ENCODE results near the gene TMEM121B. TPM values are rescaled to one million over a fixed set of nuclear protein-coding genes. Genes with fewer than 3 reads are reported as not detected.

TMEM121B gene
- polyA plus RNA-seq, 1 of the 3 experiments (the other 2 are of a cell fraction), result 0.13 TPM

- H3K79me2 ChIP-seq (ENCODE audit: insufficient read depth), result no peaks in the 10 kb centered on the region
- H3K9me2 ChIP-seq, result no peaks in the 10 kb centered on the region
- H3K4me2 ChIP-seq, result no peak overlapping the region
- no peak overlapping the region for H2AFZ ChIP-seq (ENCODE audit: low read depth)
- H3K36me3 ChIP-seq (replicated peaks in 1 of 2; ENCODE audit: control insufficient read depth in 1 of 2, insufficient read depth in 2 of 2, low read length in 1 of 2), result no peaks in the 10 kb centered on the region
- TF ChIP-seq ZBTB33 (IDR thresholded peaks at IDR 0.05; ENCODE audit: borderline replicate concordance, low read depth), result no peak
- no peak for TF ChIP-seq EZH2phosphoT487 (IDR thresholded peaks at IDR 0.05; ENCODE audit: borderline replicate concordance, low read depth)
- ChIA-PET CTCF (interaction anchor here (0.7 to 2.6 kb wide), 5 partner anchors 14 to 407 kb away, joined by 3 to 8 read pairs (median 5); no protein-coding TSS in a partner anchor), POLR2A (no interaction called here)
- H3K27ac ChIP-seq (ENCODE audit: low read depth in 2 of 2, low read length in 1 of 2), result no peak overlapping the region
- H3F3A ChIP-seq (replicated peaks; ENCODE audit: insufficient read depth), result no peaks in the 10 kb centered on the region
- H3K9me3 ChIP-seq, result no peaks in the 10 kb centered on the region
- no peak overlapping the region for H3K4me3 ChIP-seq (ENCODE audit: low read depth in 2 of 2, low read length in 1 of 2)
- 30% methylated on average over 6 of the region's 6 CpGs for WGBS (ENCODE audit: low lambda C conversion rate)
- H3K9ac ChIP-seq, result no peak overlapping the region
- DNase-seq, result no peak
- no peaks in the 10 kb centered on the region for H3K27me3 ChIP-seq (ENCODE audit: insufficient read depth)
- peaks cover 7% of the 10 kb centered on the region; the same call in 1 of the 2 replicates for H4K20me1 ChIP-seq (ENCODE audit: insufficient read depth)
- H3K4me1 ChIP-seq (ENCODE audit: control insufficient read depth in 1 of 2, insufficient read depth in 2 of 2, low read depth in 1 of 2, low read length in 1 of 2), result no peaks in the 10 kb centered on the region
Measured at GRCh38 chr22:17097062-17097461, 24.1 kb downstream of the TMEM121B start.

- peaks cover 13% of the 10 kb centered on the region; the same call in 1 of the 2 replicates for H4K20me1 ChIP-seq (ENCODE audit: insufficient read depth)
Measured at GRCh38 chr22:17096071-17096470, 25.1 kb downstream of the TMEM121B start.

GRCh38 chr22:17095538-17095937 lies 25.6 kb downstream of the TMEM121B start:
- no peaks in the 10 kb centered on the region for H3K9me3 ChIP-seq
- H3K27ac ChIP-seq (ENCODE audit: low read depth in 2 of 2, low read length in 1 of 2), result no peak overlapping the region
- TF ChIP-seq MEF2A (IDR thresholded peaks at IDR 0.05; ENCODE audit: borderline replicate concordance, low read depth) (no peak), CTCF (IDR thresholded peaks at IDR 0.05) (peak; percentile 44), JUND (IDR thresholded peaks at IDR 0.05) (no peak)
- H4K20me1 ChIP-seq (ENCODE audit: insufficient read depth), result peaks cover 13% of the 10 kb centered on the region; the same call in 1 of the 2 replicates
- peak; percentile 61 for DNase-seq
- no peak overlapping the region for H2AFZ ChIP-seq (ENCODE audit: low read depth)
- no peak overlapping the region for H3K4me3 ChIP-seq (ENCODE audit: low read depth in 2 of 2, low read length in 1 of 2)
- no peaks in the 10 kb centered on the region for H3K79me2 ChIP-seq (ENCODE audit: insufficient read depth)
- no peak overlapping the region for H3K9ac ChIP-seq
- H3K9me2 ChIP-seq, result no peaks in the 10 kb centered on the region
- ChIA-PET POLR2A (no interaction called here), CTCF (interaction anchor here (0.6 to 2.6 kb wide), 10 partner anchors 8 to 418 kb away, joined by 3 to 11 read pairs (median 4); no protein-coding TSS in a partner anchor)
- H3K4me2 ChIP-seq, result no peak overlapping the region
- no peaks in the 10 kb centered on the region for H3F3A ChIP-seq (replicated peaks; ENCODE audit: insufficient read depth)
- H3K27me3 ChIP-seq (ENCODE audit: insufficient read depth), result no peaks in the 10 kb centered on the region
- H3K4me1 ChIP-seq (ENCODE audit: control insufficient read depth in 1 of 2, insufficient read depth in 2 of 2, low read depth in 1 of 2, low read length in 1 of 2), result no peaks in the 10 kb centered on the region
- H3K36me3 ChIP-seq (replicated peaks in 1 of 2; ENCODE audit: control insufficient read depth in 1 of 2, insufficient read depth in 2 of 2, low read length in 1 of 2), result no peaks in the 10 kb centered on the region
- 16% methylated on average over 5 of the region's 6 CpGs for WGBS (ENCODE audit: low lambda C conversion rate)

More at GRCh38 chr22:17096071-17096470, 25.1 kb downstream of the TMEM121B start:
- Histone ChIP-seq H3K79me2 (ENCODE audit: insufficient read depth) (no peaks in the 10 kb centered on the region), H3K27ac (ENCODE audit: low read depth in 2 of 2, low read length in 1 of 2) (no peak overlapping the region), H3K9me2 (no peaks in the 10 kb centered on the region), H3K9ac (no peak overlapping the region), H3K36me3 (replicated peaks in 1 of 2; ENCODE audit: control insufficient read depth in 1 of 2, insufficient read depth in 2 of 2, low read length in 1 of 2) (no peaks in the 10 kb centered on the region), H3K4me2 (no peak overlapping the region), H2AFZ (ENCODE audit: low read depth) (no peak overlapping the region), H3K9me3 (no peaks in the 10 kb centered on the region), H3K27me3 (ENCODE audit: insufficient read depth) (no peaks in the 10 kb centered on the region), H3F3A (replicated peaks; ENCODE audit: insufficient read depth) (no peaks in the 10 kb centered on the region), H3K4me1 (ENCODE audit: control insufficient read depth in 1 of 2, insufficient read depth in 2 of 2, low read depth in 1 of 2, low read length in 1 of 2) (no peaks in the 10 kb centered on the region), H3K4me3 (ENCODE audit: low read depth in 2 of 2, low read length in 1 of 2) (no peak overlapping the region)
- WGBS (ENCODE audit: low lambda C conversion rate), result 38% methylated on average over 7 of the region's 7 CpGs
- TF ChIP-seq NFIC (IDR thresholded peaks at IDR 0.05; ENCODE audit: borderline replicate concordance) (no peak), RFX5 (IDR thresholded peaks at IDR 0.05; ENCODE audit: low read length) (no peak), FOXM1 (IDR thresholded peaks at IDR 0.05; ENCODE audit: low read depth) (no peak), TEAD4 (IDR thresholded peaks at IDR 0.05; ENCODE audit: borderline replicate concordance, insufficient read depth) (no peak), JUND (IDR thresholded peaks at IDR 0.05) (no peak), CHD2 (IDR thresholded peaks at IDR 0.05; ENCODE audit: low read length, partially characterized antibody) (no peak), RXRA (IDR thresholded peaks at IDR 0.05; ENCODE audit: borderline replicate concordance, low read depth) (no peak), EP300 (IDR thresholded peaks at IDR 0.05; ENCODE audit: borderline replicate concordance in 1 of 2, low read depth in 1 of 2, low read length in 1 of 2) (no peak), FOSL2 (IDR thresholded peaks at IDR 0.05; ENCODE audit: borderline replicate concordance, low read depth) (no peak), MXI1 (IDR thresholded peaks at IDR 0.05; ENCODE audit: low read depth, low read length) (no peak), ELF1 (IDR thresholded peaks at IDR 0.05) (no peak), SIN3A (IDR thresholded peaks at IDR 0.05; ENCODE audit: borderline replicate concordance, low read depth, low read length) (no peak), EZH2phosphoT487 (IDR thresholded peaks at IDR 0.05; ENCODE audit: borderline replicate concordance, low read depth) (no peak), RAD21 (IDR thresholded peaks at IDR 0.05; ENCODE audit: low read length) (no peak), SMC3 (IDR thresholded peaks at IDR 0.05; ENCODE audit: low read depth, low read length) (no peak)
- ChIA-PET POLR2A (no interaction called here), CTCF (interaction anchor here (0.6 to 2.6 kb wide), 8 partner anchors 9 to 417 kb away, joined by 3 to 11 read pairs (median 4); no protein-coding TSS in a partner anchor)
- no peak for DNase-seq
